Stimulated activated CD4-positive, alpha-beta T cell treated with anti-CD3 and anti-CD28 coated beads, TNF-alpha, amount 100 ng/mL, for 4 hours (primary cell): ENCODE measurements around the gene IL32.
"Not testable (repeated sequence)": the region's sequence is repeated elsewhere in the genome, so short reads cannot be mapped to it uniquely, and the experiment has no call there.

Experiments
- DNase-seq, 3 experiments: peaks; one replicate each; pipeline ENCODE4 v3.0.0-alpha.2; 2020; ENCODE audit warnings: low read depth in 3 of 3

IL32 gene

DNA sequence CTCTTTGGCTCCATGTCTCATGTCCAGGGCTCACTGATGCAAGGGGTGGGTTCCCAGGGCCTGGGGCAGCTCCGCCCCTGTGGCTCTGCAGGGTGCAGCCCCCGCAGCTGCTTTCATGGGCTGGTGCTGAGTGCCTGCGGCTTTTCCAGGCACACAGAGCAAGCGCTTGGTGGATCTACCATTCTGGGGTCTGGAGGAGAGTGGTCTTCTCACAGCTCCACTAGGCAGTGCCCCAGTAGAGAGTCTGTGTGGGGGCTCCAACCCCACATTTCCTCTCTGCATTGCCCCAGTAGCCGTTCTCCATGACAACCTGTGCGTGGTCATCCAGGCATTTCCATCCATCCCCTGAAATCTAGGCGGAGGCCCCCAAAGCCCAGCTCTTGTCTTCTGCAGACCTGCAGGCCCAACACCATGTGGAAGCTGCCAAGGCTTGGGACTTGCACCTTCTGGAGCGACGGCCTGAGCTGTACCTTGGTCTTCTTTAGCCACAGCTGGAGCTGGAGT lies 5.2 kb downstream of the IL32 start:
- DNase-seq, result no peak

DNA sequence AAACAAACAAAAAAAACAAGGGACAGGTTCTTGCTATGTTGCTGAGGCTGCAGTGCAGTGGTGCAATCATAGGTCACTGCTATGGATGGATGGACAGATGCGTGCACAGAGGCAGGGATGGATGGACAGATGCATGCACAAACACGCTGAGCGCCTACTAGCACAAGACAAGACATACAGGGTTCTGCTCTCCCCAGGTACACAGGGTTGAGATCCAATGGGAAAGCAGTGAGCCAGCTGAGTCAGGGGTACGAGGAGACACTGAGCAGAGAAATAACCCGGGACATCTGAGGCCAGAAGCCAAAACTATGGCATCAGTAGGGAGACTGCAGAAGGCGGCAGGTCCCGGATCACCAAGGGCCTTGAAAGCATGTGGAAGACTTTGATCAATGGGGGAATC lies 6.2 kb downstream of the IL32 start:
- no peak for DNase-seq

DNA sequence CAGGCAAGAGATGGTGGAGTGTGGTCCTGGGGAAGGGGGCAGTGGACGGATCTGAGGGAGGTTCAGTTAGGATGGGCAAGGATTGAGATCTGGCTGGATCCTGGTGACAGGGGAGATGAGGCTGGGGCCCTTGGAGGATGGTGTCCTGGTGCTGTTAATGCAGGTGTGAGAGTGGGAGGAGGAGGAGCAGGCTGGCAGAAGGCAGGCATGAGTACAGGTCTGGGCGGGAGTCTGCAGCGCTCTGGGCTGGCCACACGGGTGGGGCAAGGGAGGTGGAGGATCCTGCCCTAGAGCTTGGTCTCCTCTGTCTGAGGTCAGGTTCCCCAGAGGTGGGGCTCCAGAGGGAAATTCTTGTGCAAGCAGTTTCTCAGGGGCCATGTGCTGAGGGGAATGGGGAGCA lies 6.7 kb downstream of the IL32 start:
- not testable (repeated sequence) for DNase-seq

DNA sequence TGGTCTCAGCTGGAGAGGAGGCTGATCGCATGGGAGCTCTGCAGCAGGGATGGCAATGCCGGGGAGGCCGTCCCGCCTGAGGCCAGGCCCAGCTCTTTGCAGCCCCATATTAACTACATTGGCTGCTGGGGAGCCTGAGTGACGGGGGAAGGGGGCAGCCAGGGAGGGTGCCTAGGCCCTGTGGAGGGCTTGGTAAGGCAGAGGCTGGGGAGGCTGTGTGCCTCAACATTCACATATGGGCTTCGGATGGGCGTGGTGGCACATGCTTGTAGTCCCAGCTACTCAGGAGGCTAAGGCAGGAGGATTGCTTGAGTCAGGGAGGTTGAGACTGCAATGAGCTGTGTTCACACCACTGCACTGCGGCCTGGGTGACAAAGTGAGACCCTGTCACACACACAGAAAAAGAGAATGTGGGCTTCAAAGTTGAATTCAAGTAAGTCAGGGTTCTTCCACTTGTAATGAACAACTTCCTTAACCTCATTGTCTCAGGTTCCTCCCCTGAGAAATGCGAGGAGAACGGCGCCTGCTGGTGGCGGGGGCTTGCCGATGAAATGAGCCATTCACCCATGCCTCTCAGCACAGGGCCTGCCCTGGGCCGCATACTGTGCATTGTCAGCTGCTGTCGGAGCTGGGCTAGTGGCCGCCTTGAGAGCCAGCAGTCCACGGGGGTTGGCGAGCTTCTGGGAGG lies 7.3 kb downstream of the IL32 start:
- DNase-seq, result not testable (repeated sequence)

DNA sequence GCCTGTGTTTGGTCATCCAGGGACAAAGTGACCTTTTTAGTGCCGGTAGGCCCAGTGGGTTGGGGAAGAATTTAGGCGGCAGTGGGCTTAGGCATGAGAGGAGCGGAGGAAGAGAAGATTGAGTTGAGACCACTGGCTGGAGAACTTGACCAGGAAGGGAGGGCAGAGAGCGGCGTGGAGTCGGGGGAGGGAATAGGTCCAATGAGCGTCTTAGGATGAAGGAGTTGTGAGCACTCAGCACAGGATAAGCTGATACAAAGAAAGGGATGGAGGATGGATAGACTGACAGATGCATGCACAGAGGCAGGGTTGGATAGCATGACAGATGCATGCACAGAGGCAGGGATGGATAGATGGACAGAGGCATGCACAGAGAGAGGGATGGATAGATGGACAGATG lies 8.0 kb downstream of the IL32 start:
- no peak for DNase-seq

DNA sequence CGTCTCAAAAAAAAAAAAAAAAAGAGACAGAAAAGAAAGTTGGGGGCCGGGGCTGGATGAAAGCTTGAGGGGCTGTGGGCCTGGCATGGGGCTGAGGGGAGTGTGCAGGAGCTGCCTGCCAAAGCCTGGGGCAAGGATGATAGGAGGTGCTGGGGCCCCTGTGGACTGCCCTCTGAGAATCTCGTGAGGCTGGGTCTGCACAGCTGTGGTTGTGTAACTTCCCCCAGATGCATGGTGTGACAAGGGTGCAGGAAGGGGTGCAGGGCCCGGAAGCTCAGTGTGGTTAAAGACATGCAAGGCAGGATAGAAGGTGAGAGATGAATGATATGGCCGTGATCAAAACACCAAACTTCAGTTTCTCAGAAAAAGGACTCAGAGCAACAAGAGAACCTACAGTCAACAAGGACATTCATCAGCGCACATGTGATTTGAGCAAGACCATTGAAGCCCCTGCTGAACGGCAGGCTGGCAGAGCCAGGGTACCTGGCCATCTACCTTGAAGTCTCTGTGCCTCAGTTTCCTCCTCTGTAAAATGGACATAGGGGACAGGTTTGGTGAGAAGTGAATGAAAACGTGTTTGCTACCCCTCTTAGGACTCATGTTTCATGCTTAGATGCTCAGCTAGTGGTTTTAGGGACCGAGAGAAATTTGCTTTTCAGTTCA lies 9.6 kb downstream of the IL32 start:
- DNase-seq, result peak in 1 of 3 experiments; percentile 67

DNA sequence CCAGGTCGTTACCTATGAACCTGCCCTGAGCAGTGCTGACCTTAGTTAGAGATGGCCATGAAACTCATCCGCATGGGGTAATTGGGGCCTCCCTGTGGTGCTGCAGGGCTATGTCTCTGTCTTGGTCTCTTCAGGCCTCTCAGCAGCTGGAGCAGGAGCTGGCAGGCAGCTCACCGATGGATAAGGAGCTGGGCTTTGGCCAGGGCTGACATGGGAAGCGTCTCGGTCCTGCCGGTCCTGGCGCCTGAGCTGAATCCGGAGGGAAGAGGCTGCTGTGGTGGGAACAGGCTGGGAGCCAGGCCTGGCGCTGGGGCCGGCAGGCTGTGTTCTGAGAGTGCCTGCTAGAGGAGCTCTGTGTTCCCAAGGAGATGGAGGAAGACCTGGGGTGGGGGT lies 10.1 kb downstream of the IL32 start:
- DNase-seq, result no peak

DNA sequence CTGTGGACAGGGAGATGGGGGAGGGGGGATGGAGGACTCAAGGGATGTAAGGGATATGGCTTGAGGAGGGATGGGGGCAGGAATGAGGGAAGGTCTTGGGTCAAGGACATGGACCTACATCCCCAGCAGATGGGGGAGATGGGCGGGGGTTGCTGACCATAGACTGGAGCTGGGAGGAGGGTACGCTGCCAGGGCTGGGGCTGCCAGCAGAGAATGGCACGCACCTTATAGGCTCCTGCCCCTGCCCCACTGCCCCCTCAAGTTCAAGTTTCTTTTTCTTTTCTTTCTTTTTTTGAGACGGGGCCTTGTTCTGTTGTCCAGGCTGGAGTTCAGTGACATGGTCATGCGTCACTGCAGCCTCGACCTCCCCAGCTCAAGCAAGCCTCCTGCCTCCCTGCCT lies 10.5 kb downstream of the IL32 start:
- DNase-seq, result not testable (repeated sequence)

DNA sequence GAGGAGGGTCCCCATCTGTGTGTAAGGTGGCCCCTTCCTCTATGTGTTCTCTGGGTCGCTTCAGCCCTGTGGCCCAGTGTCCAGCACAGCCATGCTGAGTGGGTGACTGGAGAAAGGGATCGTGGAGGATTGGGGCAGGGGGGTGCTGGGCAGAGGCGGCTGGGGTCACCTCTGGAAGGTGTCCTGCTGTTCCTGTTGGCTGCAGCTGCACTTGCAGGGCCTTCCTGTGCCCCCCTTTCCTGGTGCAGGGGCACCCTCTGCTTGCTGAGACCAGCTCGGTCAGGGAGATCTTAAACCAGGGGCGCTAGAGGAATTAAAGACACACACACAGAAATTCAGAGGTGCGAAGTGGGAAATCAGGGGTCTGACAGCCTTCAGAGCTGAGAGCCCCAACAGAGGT lies 11.1 kb downstream of the IL32 start:
- no peak for DNase-seq

DNA sequence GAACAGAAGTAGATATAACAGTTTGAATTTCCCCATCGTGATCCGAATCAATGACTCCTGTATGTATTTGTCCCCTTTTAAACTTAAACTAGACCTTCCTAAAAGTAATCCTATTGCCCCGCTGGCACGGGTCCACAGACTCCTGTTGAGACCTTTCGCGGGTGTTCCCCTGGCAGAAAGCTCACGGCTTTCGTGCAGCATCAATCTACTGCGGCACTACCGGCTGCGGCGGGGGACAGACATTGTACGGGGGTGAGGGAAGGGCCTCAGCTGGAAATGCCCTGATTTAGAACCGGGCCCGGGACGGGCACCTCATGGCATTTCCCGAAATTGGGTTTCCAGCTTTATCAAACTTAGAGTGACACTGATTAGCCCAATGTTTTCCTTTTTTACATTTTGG lies 14.6 kb downstream of the IL32 start:
- no peak for DNase-seq

DNA sequence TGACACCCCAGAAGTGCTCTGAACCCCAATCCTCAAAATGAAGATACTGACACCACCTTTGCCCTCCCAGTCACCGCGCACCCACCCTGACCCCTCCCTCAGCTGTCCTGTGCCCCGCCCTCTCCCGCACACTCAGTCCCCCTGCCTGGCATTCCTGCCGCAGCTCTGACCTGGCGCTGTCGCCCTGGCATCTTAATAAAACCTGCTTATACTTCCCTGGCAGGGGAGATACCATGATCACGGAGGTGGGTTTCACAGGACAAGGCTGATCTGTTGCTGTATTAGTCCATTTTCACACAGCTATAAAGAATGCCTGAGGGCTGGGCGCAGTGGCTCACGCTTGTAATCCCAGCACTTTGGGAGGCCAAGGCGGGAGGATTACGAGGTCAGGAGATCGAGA lies 16.5 kb downstream of the IL32 start:
- DNase-seq, result not testable (repeated sequence)

DNA sequence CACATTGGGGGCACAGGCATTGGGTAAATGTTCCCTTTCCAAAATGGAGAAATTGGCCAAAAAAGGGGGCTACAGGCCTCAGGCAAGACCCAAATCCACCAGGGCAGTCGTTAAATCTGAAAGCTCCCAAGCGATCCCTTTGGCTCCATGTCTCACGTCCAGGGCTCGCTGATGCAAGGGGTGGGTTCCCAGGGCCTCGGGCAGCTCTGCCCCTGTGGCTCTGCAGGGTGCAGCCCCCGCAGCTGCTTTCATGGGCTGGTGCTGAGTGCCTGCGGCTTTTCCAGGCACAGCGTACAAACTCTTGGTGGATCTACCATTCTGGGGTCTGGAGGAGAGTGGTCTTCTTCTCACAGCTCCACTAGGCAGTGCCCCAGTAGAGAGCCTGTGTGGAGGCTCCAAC lies 18.0 kb downstream of the IL32 start:
- not testable (repeated sequence) for DNase-seq

DNA sequence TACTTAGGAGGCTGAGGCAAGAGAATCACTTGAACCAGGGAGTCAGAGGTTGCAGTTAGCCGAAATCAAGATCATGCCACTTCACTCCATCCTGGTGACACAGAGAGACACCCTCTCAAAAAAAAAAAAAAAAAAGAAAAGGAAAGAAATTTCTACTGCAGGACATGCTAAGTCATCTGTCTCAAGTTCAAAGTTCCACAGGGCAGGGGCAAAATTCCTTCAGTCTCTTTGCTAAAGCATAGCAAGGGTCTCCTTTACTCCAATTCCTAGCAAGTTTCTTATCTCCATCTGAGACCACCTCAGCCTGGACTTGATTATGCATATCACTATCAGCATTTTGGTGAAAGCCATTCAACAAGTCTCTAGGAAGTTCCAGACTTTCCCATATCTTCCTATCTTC lies 19.1 kb downstream of the IL32 start:
- no peak for DNase-seq

DNA sequence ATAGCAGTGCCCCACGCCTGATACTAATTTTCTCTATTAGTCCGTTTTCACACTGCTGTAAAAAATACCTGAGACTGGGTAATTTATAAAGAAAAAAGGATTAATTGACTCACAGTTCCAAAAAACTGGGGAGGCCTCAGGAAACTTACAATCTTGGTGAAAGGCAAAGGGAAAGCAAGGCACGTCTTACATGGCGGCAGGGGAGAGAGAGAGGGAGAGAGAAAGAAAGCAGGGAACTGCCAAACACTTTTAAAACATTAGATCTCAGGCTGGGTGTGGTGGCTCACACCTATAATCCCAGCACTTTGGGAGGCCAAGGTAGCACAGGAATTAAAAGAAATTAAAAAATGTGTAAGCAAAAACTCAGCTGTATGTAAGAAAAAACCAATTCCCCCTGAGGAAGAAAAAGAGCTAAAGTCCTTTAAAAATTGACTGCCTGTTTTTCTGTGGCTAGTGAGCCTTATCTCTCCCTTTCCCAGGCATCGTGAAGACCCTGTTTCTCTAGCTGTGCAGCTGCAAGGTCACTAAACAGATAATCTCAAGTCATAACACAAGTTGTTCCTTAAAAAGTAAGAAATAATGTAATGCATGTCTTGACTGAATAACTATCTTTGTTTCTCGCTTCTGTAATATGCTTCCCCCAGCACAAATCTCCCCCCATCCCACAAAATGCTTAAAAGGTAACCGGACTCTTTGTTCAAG lies 19.7 kb downstream of the IL32 start:
- DNase-seq, result no peak

DNA sequence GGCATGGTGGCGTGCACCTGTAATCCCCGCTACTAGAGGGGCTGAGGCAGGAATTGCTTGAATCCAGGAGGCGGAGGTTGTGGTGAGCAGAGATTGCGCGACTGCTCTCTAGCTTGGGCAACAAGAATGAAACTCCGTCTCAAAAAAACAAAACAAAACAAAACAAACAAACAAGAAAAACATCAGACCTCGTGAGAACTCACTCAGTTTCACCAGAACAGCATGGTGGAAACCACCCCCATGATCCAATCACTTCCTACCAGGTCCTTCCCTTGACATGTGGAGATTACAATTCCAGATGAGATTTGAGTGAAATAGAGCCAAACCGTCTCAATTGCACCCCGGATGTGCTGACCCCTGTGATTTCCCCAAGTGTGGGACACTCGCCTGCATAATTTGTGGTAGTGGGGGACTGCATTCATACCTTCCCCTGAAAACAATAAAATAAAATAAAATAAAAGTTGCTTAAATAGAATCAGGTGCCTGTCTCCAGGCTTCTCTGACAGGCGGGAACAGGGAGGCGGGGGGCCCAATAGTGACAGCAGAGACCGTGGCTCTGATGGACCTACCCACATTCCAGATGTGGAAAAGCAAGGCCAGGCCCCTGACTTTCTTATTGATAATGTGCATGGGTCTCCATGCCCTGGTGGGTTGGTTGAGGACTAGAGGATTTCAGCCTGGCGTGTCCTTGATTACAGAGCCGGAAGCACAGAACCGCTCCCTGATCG lies 20.6 kb downstream of the IL32 start:
- DNase-seq, result no peak

DNA sequence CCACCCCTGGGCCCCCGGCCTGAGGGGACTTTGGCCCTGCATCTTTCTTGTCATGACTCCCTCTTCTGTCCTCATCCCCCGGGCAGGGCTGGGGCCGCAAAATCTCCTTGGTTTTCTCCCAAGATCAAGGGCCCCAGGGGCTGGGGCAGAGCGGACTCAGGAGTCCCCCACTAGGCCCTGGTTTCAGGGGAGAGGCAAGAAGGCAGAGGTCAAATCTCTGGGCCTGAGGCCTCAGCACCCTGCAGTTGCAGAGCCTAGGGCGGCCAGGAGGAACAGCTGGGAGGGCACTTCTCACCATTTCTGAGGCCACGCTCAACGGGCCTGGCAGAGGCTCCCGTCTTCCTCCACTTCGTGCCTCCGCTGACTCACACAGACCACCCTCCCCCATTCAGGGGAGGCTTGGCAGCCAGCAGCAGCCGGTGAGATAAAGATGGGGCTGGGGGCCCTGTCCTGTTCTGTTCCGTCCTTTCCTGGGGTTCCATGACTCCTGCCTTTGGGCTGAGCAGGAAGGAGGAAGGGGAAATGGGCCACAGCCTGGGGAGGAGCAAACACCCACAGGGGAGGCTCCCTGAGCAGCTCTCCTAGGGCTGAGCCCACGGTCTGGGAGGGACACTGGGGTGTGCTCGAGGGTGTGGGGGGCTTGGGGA lies 21.3 kb downstream of the IL32 start:
- no peak for DNase-seq

DNA sequence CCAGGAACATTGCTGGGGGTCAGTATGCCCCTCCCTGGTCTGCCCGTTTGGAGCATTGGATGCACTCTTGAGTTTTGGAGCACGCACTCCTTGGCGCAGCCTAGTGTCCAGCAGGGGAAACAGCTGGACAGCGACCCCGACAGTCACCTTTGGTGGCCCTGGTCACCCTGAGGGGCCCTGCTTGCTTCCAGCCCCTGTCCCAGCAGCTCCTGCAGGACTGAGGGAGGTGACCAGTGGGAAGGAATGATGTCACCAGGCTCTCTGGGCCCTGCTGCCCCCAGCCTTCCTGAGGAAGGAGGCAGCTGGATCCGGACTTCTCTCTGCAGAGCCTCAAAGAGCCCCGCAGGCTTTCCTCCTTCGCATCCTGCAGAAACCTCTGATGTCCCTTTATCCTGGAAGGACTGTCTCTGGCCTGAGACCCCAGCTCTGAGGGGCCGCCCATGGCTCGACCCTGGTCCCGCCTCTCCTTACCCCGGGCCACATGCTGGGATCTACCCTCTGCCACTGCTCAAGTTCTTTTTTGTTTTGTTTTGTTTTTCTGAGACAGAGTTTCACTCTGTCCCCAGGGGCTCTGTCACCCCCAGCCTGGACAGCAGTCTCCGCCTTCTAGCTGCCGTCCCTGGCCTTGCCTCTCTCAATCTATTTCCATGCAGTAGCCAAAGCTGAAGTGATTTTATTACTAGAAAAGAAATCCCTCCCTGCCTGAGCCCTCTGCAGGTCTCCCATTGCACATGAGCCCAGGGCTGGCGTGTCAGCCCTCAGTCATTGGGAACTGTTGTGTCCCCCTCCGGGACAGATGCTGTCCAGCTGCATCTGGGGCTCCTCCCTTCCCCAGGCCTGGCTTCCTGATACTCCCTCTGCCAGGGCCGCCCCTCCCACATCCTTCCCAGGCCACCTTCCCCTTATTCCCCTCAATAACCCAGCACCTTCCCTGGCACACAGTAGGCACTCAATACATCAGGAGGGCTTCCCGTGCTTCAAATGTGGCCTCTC lies 22.1 kb downstream of the IL32 start:
- no peak for DNase-seq

DNA sequence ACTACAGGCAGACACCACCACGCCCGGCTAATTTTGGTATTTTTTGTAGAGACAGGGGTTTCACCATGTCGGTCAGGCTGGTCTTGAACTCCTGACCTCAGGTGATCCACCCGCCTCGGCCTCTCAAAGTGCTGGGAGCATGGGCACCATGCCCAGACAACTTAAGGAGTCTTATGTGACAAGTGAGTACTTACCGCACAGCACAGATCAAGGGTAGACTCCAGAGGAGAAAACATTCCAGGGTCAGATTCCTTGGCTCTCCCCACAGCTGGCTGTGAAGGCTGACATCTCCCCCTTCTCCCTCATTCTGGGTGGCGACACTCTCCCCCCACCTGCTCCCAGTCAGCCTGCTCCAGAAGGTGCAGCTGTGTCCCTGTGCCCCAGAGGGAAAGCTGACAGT lies 23.0 kb downstream of the IL32 start:
- no peak for DNase-seq

DNA sequence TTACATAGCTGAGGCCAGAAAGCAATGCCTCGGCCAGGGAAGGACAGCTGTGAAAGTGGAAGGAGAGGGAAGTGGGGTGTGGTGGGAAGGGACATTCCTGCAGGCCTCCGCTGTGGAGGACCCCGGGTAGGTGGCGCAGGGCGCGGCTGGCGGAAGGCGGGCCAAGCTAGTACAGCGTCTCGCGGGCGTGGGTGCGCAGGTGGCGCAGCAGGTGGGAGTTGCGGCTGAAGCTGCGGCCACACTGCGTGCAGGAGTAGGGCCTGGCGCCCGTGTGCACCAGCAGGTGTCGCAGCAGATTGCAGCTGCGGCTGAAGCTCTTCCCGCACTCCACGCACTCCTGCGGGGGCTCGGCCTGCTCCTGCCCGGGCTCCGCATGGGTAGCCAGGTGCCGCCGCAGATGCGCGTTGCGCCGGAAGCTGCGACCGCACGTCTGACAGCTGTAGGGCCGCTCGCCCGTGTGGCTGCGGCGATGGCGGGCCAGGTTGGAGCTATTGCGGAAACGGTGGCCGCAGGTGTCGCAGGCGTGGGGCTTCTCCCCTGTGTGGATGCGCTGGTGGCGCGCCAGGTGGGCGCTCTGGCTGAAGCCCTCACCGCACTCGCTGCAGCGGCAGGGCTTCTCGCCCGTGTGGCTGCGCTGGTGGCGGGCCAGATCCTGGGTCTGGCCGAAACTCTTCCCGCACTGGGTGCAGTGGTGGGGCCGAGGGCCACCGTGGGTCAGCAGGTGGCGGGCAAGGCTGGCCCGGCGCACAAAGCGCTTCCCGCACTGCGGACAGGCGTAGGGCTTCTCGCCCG lies 23.7 kb downstream of the IL32 start:
- DNase-seq, result no peak
